ENCODE results near the gene PLXNC1.

DNA sequence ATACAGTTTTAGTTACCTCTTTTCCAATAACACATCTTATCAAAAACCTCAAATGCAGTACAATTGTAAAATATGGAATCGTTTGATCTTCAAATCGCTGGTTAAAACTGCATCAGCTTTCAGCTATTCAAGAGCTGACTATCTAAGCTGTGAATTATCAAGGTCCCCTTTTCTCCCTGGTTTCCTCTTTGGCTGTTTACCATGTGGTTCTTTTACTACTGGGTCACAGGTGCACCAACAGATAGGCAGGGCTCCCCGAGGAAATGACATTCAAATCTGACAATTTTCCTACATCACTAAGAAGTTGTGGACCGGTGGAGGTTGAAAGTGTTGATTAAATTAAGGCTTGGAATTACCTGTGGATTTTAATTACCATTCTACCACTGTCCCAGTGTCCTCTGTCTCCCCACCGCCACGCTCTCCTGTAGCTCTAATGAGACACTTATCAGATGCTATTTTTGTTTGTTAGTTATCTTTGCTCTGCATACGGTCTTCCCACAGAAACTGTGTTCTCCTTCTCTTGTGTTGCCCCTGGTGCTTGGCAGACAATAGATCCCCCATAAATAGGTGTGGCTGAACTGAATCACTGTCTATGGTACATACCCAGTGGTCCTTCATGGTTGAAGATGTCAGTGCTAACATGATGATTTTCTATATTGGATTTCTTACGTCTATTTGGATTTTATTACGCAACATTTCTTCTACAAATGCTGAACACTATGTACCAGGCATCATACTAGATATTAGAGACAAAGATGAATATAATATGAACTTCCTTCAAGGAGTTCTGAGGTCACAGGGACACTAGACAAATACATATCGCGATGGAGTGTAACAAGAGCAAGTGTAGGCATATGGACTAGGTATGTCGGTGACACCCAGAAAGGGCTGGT lies 20.9 kb upstream of the PLXNC1 start:
- TF ChIP-seq CTCF (IDR thresholded peaks at IDR 0.05; ENCODE audit: control extremely low read depth in 1 of 3, insufficient read depth in 1 of 3, low read depth in 1 of 3, low read length in 3 of 3) (no peak), EZH2 (IDR thresholded peaks at IDR 0.05; ENCODE audit: low read depth, low read length, severe bottlenecking) (no peak), ZNF274 (IDR thresholded peaks at IDR 0.05; ENCODE audit: borderline replicate concordance, extremely low read depth, low read length) (no peak), POLR2AphosphoS5 (IDR thresholded peaks at IDR 0.05; ENCODE audit: low read depth, low read length) (no peak), POLR2A (IDR thresholded peaks at IDR 0.05; ENCODE audit: control extremely low read depth in 1 of 2, low read depth in 2 of 2, low read length in 2 of 2) (no peak)
